Astrocyte (in vitro differentiated cells and primary cell): ENCODE results near the gene TNNI2.

Experiments used
- CTCF ChIP-seq: IDR thresholded peaks from 2 replicates; pipeline ENCODE4 v1.5.1; 2011; ENCODE audit warnings: low read depth, mild to moderate bottlenecking, inconsistent platforms, low read length, moderate library complexity; ENCODE audit not compliant: insufficient read depth
- EZH2 ChIP-seq: IDR thresholded peaks from 2 replicates; pipeline ENCODE4 v1.6.1; 2012; ENCODE audit warnings: mild to moderate bottlenecking, low read length, inconsistent platforms; ENCODE audit not compliant: insufficient read depth

GRCh38 chr11:1830322-1831223 lies 8.2 kb upstream of the TNNI2 start:
- TF ChIP-seq EZH2 (no peak), CTCF (no peak)
